Esophagus (tissue), 2 donors: ENCODE data around the gene PLEKHF1. TPM values are rescaled to one million over a fixed set of nuclear protein-coding genes. Genes with fewer than 3 reads are reported as not detected.

ENCODE experiments used
- H3K27ac ChIP-seq, 2 donors: one replicate each; pipeline ENCODE4 v1.5.1; 2013; ENCODE audit warnings: low read depth in 2 of 2, mild to moderate bottlenecking in 2 of 2, inconsistent platforms in 1 of 2, low read length in 1 of 2, moderate library complexity in 1 of 2
- H3K27me3 ChIP-seq, 2 donors: one replicate each; pipeline ENCODE4 v1.6.1; 2013; ENCODE audit warnings: low read length in 2 of 2, control low read depth in 1 of 2, mild to moderate bottlenecking in 1 of 2; ENCODE audit not compliant: insufficient read depth in 2 of 2, control insufficient read depth in 1 of 2
- H3K36me3 ChIP-seq, 2 donors: one replicate each; pipeline ENCODE4 v1.6.1; 2013; ENCODE audit warnings: low read length in 1 of 2; ENCODE audit not compliant: control insufficient read depth in 2 of 2, insufficient read depth in 2 of 2
- H3K4me1 ChIP-seq, 2 donors: one replicate each; pipeline ENCODE4 v1.6.1; 2013; ENCODE audit warnings: low read length in 1 of 2; ENCODE audit not compliant: control insufficient read depth in 2 of 2, insufficient read depth in 2 of 2
- H3K4me3 ChIP-seq, 2 donors: one replicate each; pipeline ENCODE4 v1.5.1; 2013; ENCODE audit warnings: low read length in 2 of 2, mild to moderate bottlenecking in 2 of 2, low read depth in 1 of 2, moderate library complexity in 1 of 2
- H3K9me3 ChIP-seq, 2 donors: one replicate each; pipeline ENCODE4 v1.6.1; 2013; ENCODE audit warnings: mild to moderate bottlenecking in 2 of 2, low read depth in 1 of 2, low read length in 1 of 2, moderate library complexity in 1 of 2; ENCODE audit not compliant: control insufficient read depth in 2 of 2, insufficient read depth in 1 of 2
- WGBS, 2 donors: extraction: QIAGEN DNeasy Blood & Tissue Kit; methylation state at CpG; one replicate each; pipeline ENCODE4 v1.1.7; 2013; 5-methylcytosine and 5-hydroxymethylcytosine counted together
- polyA plus RNA-seq, 2 donors: library from polyadenylated mRNA; stranded (reverse); fragments of 200-250 nt; gene quantifications; one replicate each; pipeline ENCODE4 v1.2.3, GENCODE V29; 2013
- donor health status: healthy with polysubstance abuse.
- donor health status: Bipolar disorder and iron deficiency.

The PLEKHF1 gene
- polyA plus RNA-seq, 2 donors: 15.1 to 33.6 TPM

- 83 to 84% methylated on average over 2 of the region's 2 CpGs for WGBS, 2 donors
- no peak overlapping the region for H3K4me3 ChIP-seq
- H3K27ac ChIP-seq: no peak overlapping the region
- H3K9me3 ChIP-seq: no peaks in the 10 kb centered on the region
- H3K36me3 ChIP-seq: no peaks in the 10 kb centered on the region
- no peaks in the 10 kb centered on the region for H3K27me3 ChIP-seq
- peaks cover 0 to 2% of the 10 kb centered on the region in 2 donors for H3K4me1 ChIP-seq
Measured at GRCh38 chr19:29634002-29634401, 31.3 kb upstream of the PLEKHF1 start.

- Histone ChIP-seq H3K27me3 (no peaks in the 10 kb centered on the region), H3K4me3 (no peak overlapping the region), H3K27ac (no peak overlapping the region), H3K4me1 (peaks cover 0 to 2% of the 10 kb centered on the region in 2 donors), H3K9me3 (no peaks in the 10 kb centered on the region), H3K36me3 (no peaks in the 10 kb centered on the region)
- WGBS, 2 donors: 75 to 76% methylated on average over 6 of the region's 6 CpGs
Measured at GRCh38 chr19:29634423-29635130, 30.7 kb upstream of the PLEKHF1 start.

- Histone ChIP-seq H3K4me1 (no peaks in the 10 kb centered on the region), H3K27me3 (no peaks in the 10 kb centered on the region), H3K4me3 (no peak overlapping the region), H3K9me3 (no peaks in the 10 kb centered on the region), H3K27ac (no peak overlapping the region), H3K36me3 (no peaks in the 10 kb centered on the region)
- WGBS, 2 donors: 67 to 76% methylated on average over 6 of the region's 6 CpGs
Measured at GRCh38 chr19:29635963-29636362, 29.3 kb upstream of the PLEKHF1 start.

- 73 to 75% methylated on average over 12 of the region's 12 CpGs for WGBS, 2 donors
Measured at GRCh38 chr19:29636553-29637360, 28.5 kb upstream of the PLEKHF1 start.

GRCh38 chr19:29639086-29639485 lies 26.2 kb upstream of the PLEKHF1 start:
- Histone ChIP-seq H3K36me3 (no peaks in the 10 kb centered on the region), H3K27ac (no peak overlapping the region), H3K27me3 (no peaks in the 10 kb centered on the region), H3K4me3 (no peak overlapping the region), H3K9me3 (no peaks in the 10 kb centered on the region), H3K4me1 (no peaks in the 10 kb centered on the region)
- WGBS, 2 donors: 84 to 92% methylated on average over 8 of the region's 8 CpGs

More at GRCh38 chr19:29636553-29637360, 28.5 kb upstream of the PLEKHF1 start:
- H3K36me3 ChIP-seq: no peaks in the 10 kb centered on the region
- no peaks in the 10 kb centered on the region for H3K27me3 ChIP-seq
- no peak overlapping the region for H3K4me3 ChIP-seq
- no peaks in the 10 kb centered on the region for H3K9me3 ChIP-seq
- no peak overlapping the region for H3K27ac ChIP-seq
- no peaks in the 10 kb centered on the region for H3K4me1 ChIP-seq

- Histone ChIP-seq H3K9me3 (no peaks in the 10 kb centered on the region), H3K4me1 (peaks cover 0 to under 1% of the 10 kb centered on the region in 2 donors), H3K27ac (no peak overlapping the region), H3K4me3 (no peak overlapping the region), H3K27me3 (no peaks in the 10 kb centered on the region), H3K36me3 (no peaks in the 10 kb centered on the region)
- WGBS, 2 donors: 90 to 91% methylated on average over 12 of the region's 12 CpGs
Measured at GRCh38 chr19:29640231-29640630, 25.0 kb upstream of the PLEKHF1 start.

GRCh38 chr19:29641597-29641996 lies 23.7 kb upstream of the PLEKHF1 start:
- no peak overlapping the region for H3K27ac ChIP-seq
- H3K9me3 ChIP-seq: no peaks in the 10 kb centered on the region
- H3K36me3 ChIP-seq: no peaks in the 10 kb centered on the region
- H3K4me1 ChIP-seq: peaks cover 0 to 4% of the 10 kb centered on the region in 2 donors
- WGBS, 2 donors: 83 to 87% methylated on average over 2 of the region's 2 CpGs
- no peak overlapping the region for H3K4me3 ChIP-seq
- H3K27me3 ChIP-seq: no peaks in the 10 kb centered on the region

GRCh38 chr19:29643361-29643935 lies 21.8 kb upstream of the PLEKHF1 start:
- Histone ChIP-seq H3K4me3 (no peak overlapping the region), H3K4me1 (peaks cover 0 to 4% of the 10 kb centered on the region in 2 donors), H3K27ac (no peak overlapping the region), H3K36me3 (no peaks in the 10 kb centered on the region), H3K27me3 (no peaks in the 10 kb centered on the region), H3K9me3 (no peaks in the 10 kb centered on the region)
- 85 to 88% methylated on average over 7 of the region's 7 CpGs for WGBS, 2 donors

- 91 to 92% methylated on average over 6 of the region's 6 CpGs for WGBS, 2 donors
- no peaks in the 10 kb centered on the region for H3K27me3 ChIP-seq
Measured at GRCh38 chr19:29644210-29644609, 21.1 kb upstream of the PLEKHF1 start.

More at GRCh38 chr19:29644210-29644609, 21.1 kb upstream of the PLEKHF1 start:
- Histone ChIP-seq H3K9me3 (no peaks in the 10 kb centered on the region), H3K4me3 (no peak overlapping the region), H3K36me3 (no peaks in the 10 kb centered on the region), H3K27ac (no peak overlapping the region), H3K4me1 (peaks cover 0 to 4% of the 10 kb centered on the region in 2 donors)
